ENCODE measurements around the gene EIF3M. TPM values are rescaled to one million over a fixed set of nuclear protein-coding genes. Genes with fewer than 3 reads are reported as not detected.

Gene EIF3M
- total RNA-seq, 1 donor from 2014 or later: 235 TPM

- peaks cover 4% of the 10 kb centered on the region for H3K27me3 Mint-ChIP-seq (ENCODE audit: unreplicated experiment)
- peaks cover 5% of the 10 kb centered on the region for H3K4me1 Mint-ChIP-seq (ENCODE audit: unreplicated experiment)
- H3K4me3 Mint-ChIP-seq (ENCODE audit: unreplicated experiment): no peak overlapping the region
- H3K27ac Mint-ChIP-seq (ENCODE audit: unreplicated experiment): no peak overlapping the region
- no peaks in the 10 kb centered on the region for H3K9me3 Mint-ChIP-seq (ENCODE audit: unreplicated experiment)
- DNase-seq (ENCODE audit: low spot score): no peak
- TF ChIP-seq CTCF (IDR thresholded peaks at IDR 0.05; ENCODE audit: unreplicated experiment): no peak
- no peaks in the 10 kb centered on the region for H3K36me3 Mint-ChIP-seq (ENCODE audit: low read depth, unreplicated experiment)
Observed at GRCh38 chr11:32574421-32574820, 9.2 kb upstream of the EIF3M start.

DNA sequence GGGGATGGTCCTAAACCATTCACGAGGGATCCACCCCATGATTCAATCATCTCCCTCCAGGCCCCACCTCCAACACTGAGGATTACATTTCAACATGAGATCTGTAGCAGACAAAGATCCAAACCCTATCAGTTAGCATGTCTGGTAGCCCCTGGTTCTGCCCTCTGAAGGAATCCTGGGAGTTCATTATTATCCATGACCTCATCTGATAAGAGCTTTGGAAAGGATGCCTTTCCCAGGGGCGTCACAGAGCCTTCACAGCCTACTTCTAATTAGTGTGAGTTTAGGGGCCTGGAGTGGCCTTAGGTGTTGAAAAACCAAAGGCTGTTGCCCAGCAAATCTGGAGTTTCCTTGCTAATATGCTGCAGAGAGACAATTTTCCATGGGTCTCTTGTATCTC, 8.6 kb upstream of the EIF3M start:
- Mint-ChIP-seq H3K4me3 (ENCODE audit: unreplicated experiment) (no peak overlapping the region), H3K36me3 (ENCODE audit: low read depth, unreplicated experiment) (no peaks in the 10 kb centered on the region), H3K4me1 (ENCODE audit: unreplicated experiment) (peaks cover 5% of the 10 kb centered on the region), H3K27ac (ENCODE audit: unreplicated experiment) (no peak overlapping the region), H3K9me3 (ENCODE audit: unreplicated experiment) (no peaks in the 10 kb centered on the region), H3K27me3 (ENCODE audit: unreplicated experiment) (peaks cover 4% of the 10 kb centered on the region)
- TF ChIP-seq CTCF (IDR thresholded peaks at IDR 0.05; ENCODE audit: unreplicated experiment): no peak
- no peak for DNase-seq (ENCODE audit: low spot score)

GRCh38 chr11:32576456-32576855, 7.2 kb upstream of the EIF3M start:
- no peaks in the 10 kb centered on the region for H3K9me3 Mint-ChIP-seq (ENCODE audit: unreplicated experiment)
- DNase-seq (ENCODE audit: low spot score): no peak
- peaks cover 4% of the 10 kb centered on the region for H3K27me3 Mint-ChIP-seq (ENCODE audit: unreplicated experiment)
- peaks cover 3% of the 10 kb centered on the region for H3K4me1 Mint-ChIP-seq (ENCODE audit: unreplicated experiment)
- no peak overlapping the region for H3K27ac Mint-ChIP-seq (ENCODE audit: unreplicated experiment)
- no peaks in the 10 kb centered on the region for H3K36me3 Mint-ChIP-seq (ENCODE audit: low read depth, unreplicated experiment)
- no peak for TF ChIP-seq CTCF (IDR thresholded peaks at IDR 0.05; ENCODE audit: unreplicated experiment)
- H3K4me3 Mint-ChIP-seq (ENCODE audit: unreplicated experiment): no peak overlapping the region

GRCh38 chr11:32580967-32581366, 2.7 kb upstream of the EIF3M start:
- H3K27ac Mint-ChIP-seq (ENCODE audit: unreplicated experiment): no peak overlapping the region
- H3K4me3 Mint-ChIP-seq (ENCODE audit: unreplicated experiment): no peak overlapping the region
- H3K27me3 Mint-ChIP-seq (ENCODE audit: unreplicated experiment): peaks cover 2% of the 10 kb centered on the region
- no peaks in the 10 kb centered on the region for H3K36me3 Mint-ChIP-seq (ENCODE audit: low read depth, unreplicated experiment)
- H3K9me3 Mint-ChIP-seq (ENCODE audit: unreplicated experiment): no peaks in the 10 kb centered on the region
- peaks cover 15% of the 10 kb centered on the region for H3K4me1 Mint-ChIP-seq (ENCODE audit: unreplicated experiment)
- TF ChIP-seq CTCF (IDR thresholded peaks at IDR 0.05; ENCODE audit: unreplicated experiment): no peak
- no peak for DNase-seq (ENCODE audit: low spot score)

DNA sequence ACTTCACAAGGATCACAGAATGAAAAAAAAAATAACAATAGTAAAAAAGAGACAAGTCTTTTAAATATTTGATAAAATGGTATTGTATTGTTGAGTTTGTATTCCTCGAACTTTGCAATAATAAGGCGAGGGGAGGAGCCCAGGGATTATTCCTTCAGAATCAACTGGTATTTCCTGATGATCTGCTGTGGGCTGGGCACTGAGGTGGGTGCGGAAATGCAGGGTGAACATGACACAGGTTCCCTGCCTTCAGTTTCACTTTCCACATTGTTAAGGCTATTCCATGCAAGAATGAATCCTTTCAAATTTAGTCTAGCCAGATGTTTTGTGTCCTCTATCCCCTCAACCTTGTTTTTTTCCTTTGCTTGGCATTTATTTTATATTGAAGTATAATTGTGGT, 2.1 kb upstream of the EIF3M start:
- H3K36me3 Mint-ChIP-seq (ENCODE audit: low read depth, unreplicated experiment): no peaks in the 10 kb centered on the region
- peaks cover 2% of the 10 kb centered on the region for H3K27me3 Mint-ChIP-seq (ENCODE audit: unreplicated experiment)
- no peak for DNase-seq (ENCODE audit: low spot score)
- H3K4me1 Mint-ChIP-seq (ENCODE audit: unreplicated experiment): peaks cover 16% of the 10 kb centered on the region
- no peak for TF ChIP-seq CTCF (IDR thresholded peaks at IDR 0.05; ENCODE audit: unreplicated experiment)
- no peaks in the 10 kb centered on the region for H3K9me3 Mint-ChIP-seq (ENCODE audit: unreplicated experiment)
- no peak overlapping the region for H3K4me3 Mint-ChIP-seq (ENCODE audit: unreplicated experiment)
- no peak overlapping the region for H3K27ac Mint-ChIP-seq (ENCODE audit: unreplicated experiment)

All from endothelial cell (in vitro differentiated cells).